ENCODE data around the gene YTHDF1. TPM values are rescaled to one million over a fixed set of nuclear protein-coding genes. Genes with fewer than 3 reads are reported as not detected.

Gene YTHDF1
- total and polyA plus RNA-seq, 2 of the 8 experiments (the other 6 are each of a cell fraction or from before 2014, with no cell fraction given): 32.8 to 66.0 TPM

- no peak for TF ChIP-seq CTCF (IDR thresholded peaks at IDR 0.05; ENCODE audit: control extremely low read depth in 1 of 3, insufficient read depth in 1 of 3, low read depth in 1 of 3, low read length in 3 of 3)
- no peak for TF ChIP-seq FOSL1 (IDR thresholded peaks at IDR 0.05; ENCODE audit: insufficient read depth, low read depth, low read length)
These were observed 17.1 kb upstream of the YTHDF1 start (continued) for GRCh38 chr20:63233061-63233344.

Data from H1 (cell line).